Stimulated activated CD4-positive, alpha-beta T cell treated with anti-CD3 and anti-CD28 coated beads, Interleukin-4, amount 100 ng/mL, for 1 hour (primary cell): ENCODE data around the gene MYH4.

ENCODE experiments used
- DNase-seq: peaks from one replicate; pipeline ENCODE4 v3.0.0-alpha.2; 2020

The MYH4 gene

DNA sequence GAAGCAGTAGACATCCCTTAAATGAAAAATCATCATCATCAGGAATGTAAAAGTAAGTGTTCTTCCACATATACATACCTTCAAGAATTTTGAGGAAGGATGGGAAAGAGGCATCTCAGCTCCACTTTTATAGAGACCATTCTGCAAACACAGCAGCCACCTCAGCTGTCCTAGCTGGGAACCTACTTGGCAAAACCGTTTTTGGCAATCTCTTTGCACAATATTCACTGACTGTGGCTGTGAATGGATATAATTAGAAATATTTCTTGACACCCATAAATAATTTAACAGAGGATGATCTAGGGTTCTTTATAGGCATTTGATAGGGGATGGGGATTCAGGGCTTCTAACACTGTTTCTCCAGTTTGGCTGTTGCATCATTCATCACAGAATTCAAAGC lies at the start of gene MYH4:
TSS of gene MYH4 (minus strand) at position 101 of the 400 bp plus-strand sequence. CDS start 2,814 bp downstream, outside the sequence.
- no peak for DNase-seq

DNA sequence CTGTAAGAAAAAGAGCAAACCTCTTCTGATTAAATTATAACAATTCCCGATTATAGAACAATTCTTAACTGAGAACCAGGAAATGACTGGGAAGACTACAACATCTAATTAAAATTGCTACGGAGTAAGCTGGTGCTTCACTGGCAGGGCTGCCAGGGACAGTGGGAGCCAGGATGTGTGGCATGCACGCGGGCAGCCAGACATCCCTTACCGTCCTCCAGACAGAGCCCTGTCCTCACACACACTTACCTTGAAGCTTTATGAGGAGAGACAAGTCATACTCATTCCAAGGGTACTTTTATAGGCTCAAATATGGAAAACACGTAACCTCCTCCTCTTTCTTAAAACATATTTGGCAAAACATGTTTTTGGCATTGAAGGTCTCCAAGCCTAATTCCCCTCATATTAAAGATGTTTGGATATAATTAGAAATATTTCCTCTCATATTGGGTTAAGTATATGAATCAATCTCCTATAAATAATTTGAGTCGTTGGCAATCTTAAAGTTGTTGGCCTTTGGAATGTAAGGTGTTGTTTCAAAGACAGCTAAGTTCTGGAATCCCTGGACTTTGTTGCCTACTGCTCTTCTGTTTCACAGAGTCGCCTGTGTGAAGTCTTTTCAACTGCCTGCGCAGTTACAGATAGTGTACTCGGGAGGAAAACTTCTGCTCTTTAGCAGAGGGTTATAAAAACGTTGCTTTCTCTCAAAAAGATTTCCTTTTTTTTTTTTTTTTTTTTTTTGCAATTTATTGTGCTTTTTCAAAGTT lies 49.1 kb upstream of the MYH4 start, which contains the start of gene MYH1:
TSS of gene MYH1 (minus strand) at position 272 of the 767 bp plus-strand sequence. CDS start 1,900 bp downstream, outside the sequence.
- no peak for DNase-seq

DNA sequence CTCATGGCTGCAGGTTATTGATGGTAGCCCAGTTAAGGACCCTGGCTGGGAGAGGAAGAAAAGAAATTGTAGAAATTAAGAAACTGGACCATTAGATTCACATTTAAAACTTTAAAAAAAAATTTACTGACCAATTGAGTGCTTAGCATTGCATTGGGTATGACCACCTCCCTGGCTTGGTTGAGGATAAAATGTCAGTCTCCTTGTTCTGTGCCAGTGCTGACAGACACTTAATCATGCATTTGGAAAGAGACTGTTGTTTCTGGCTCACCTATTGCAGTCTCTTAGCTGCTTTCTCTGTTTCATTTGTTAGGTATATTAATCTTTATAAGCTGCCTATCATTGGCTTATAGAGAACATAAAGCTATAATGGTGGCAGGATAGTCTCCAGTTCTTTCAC lies 47.3 kb upstream of the MYH4 start:
- DNase-seq: no peak

DNA sequence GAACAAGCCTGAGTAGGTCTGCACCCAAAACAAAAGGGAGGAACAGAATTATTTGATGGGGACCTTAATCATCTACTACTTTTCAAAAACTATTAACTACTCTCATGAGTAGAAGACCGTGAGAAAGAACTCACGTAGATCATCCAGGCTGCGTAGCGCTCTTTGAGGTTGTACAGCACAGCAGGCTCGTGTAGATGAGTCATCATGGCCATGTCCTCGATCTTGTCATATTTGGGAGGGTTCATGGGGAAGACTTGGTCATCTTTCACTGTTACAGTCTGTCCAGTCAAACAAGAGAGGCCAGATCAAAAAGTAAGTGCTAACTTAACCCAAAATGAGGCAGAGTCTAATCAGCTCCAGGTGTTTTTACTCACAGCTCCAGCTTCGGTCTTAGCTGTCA lies 46.7 kb upstream of the MYH4 start:
- DNase-seq: no peak

DNA sequence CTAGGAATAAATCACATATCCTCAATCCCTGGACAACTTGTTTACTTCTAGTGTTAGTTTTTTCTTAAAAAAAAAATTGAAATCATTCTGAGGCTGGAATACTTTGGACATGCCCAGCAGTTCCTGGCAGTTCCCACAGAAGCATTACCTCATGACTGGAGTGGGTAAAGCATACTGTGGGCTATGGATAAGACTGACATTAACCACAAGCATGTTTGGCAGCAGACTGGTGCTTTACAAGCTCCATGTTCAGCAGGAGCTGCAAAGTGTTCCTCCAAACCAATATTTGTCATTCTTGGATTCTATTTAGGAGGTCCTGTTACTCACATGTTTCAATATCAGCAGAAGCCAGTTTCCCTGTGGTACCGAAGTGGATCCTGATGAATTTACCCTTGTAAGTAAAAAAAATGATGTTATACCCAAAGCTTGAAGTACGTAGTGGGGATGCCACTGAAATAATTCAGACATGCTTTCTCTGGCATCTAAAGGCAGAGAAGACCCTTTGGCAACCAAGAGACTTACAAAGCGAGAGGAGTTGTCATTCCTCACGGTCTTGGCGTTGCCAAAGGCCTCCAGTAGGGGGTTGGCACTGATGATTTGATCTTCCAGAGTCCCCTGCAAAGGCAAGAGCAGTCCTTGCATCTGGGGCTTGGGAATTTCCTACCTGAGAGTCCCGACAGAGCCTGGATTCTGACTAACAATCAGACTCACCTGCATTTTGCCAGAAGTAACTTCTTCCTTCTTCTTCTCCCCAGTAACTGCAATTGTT lies 44.1 kb upstream of the MYH4 start:
- no peak for DNase-seq

DNA sequence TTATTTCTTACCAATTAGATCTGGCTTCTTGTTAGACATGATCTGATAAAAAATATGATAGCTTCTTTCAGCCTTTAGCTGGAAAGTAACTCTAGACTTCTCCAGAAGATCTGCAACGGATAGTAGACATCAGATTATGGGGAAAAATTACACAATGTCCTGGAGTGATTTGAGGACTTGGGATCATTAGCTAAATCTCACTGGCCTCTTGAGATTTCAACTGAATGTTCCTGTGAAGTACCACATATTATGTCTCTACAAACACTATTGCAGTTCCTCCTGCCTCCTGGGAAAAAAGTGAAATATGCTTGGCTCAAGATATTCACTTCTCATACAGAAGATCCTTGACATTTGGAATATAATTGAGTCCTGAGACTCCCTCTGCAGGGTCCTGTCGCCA lies 43.5 kb upstream of the MYH4 start:
- no peak for DNase-seq

DNA sequence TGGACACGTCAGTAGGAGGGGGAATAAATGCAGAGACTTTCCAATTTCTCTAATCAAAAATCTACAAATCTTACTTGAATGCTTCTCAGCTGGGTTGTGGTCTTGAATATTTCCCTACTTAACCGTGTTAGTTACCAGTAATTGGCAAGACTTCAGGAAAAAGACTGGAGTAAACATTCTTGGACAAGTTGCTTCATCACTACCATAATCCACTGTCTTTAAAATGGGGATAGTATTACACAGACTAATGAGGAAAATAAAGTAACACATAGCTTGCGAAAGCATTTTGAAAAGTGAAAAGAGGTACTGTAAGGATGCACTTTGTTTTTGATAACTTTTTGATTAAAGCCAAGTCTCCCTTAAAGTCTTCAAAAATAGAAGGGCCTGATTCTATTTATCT lies 30.6 kb upstream of the MYH4 start:
- DNase-seq: no peak

DNA sequence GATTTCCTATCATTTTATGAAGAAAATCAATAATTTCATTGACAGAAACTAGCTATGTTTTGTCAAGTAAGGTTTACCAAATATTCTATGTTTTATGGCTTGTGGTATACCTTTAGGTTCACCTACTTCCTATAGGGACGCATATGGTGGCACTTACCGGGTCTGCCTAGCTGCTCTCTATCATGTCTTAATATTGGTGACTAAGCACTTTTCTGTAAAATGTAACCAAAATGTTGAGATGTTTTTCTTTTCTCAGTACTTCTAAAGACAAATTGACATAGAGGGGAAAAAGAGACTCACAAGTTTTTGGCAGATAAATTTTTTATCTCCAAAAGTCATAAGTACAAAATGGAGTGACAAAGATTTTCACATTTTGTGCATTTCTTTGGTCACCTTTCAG lies 22.6 kb upstream of the MYH4 start:
- no peak for DNase-seq

DNA sequence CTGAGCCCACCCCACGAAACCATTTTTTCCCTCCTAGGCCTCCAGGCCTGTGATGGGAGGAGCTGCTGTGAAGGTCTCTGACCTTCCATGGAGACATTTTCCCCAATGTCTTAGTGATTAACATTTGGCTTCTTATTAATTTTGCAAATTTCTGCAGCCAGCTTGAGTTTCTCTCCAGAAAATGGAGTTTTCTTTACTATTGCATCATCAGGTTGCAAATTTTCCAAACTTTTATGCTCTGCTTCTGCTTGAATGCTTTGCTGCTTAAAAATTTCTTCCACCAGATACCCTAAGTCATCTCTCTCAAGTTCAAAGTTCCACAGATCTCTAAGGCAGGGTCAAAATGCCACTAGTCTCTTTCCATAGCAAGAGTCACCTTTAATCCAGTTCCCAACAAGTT lies 12.9 kb upstream of the MYH4 start:
- no peak for DNase-seq

DNA sequence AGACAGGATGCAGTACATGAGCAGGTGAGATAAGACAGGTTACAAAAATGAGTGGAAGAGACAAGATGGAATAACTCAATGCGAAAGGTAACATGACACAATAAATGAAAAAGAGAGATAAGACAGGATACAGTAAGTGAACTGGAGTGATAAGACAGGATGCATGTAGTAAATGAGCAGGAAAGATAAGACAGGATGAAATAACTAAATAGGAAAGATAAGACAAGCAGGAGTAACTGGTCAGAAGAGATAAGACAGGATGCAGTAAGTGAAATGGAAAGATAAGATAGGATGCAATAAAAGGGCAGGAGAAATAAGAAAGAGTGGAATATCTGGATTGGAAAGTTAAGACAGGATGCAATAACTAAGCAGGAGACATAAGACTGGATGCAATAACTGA lies 8.3 kb upstream of the MYH4 start:
- no peak for DNase-seq

DNA sequence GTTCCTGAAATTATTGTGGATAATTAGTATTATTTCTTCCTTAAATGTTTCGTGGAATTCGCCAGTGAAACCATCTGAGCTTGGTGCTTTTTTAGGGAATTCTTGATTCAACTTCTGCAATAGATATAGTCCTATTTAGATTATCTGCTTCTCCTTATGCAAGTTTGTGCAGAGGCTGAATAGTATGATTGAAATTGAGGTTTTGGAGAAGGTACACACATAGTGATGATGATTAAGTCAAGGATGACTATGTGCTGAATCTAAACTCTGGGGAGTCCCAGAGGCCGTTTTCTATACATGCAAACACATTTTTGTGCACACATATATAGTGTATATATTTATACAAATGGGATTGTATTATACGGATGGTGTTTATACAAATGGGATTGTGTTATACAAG lies 5.2 kb upstream of the MYH4 start:
- no peak for DNase-seq

DNA sequence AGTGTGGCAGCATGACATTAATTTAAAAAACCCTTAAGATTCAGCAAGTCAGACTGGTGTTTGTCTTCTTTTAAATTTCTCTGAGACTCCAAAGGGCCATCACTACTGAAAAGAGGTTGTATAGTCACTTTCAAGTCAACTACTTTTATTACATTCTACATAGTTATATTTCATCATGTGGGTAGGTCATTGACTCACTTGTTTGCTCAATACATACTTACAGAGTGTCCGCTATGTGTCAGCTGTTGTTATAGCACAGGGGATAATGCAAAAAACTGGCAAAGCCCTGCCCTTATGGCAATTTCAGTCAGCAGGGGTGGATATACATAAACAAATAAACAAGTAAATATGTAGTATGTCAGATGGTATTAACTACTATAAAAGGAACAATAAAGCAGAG lies 2.5 kb upstream of the MYH4 start:
- DNase-seq: no peak

DNA sequence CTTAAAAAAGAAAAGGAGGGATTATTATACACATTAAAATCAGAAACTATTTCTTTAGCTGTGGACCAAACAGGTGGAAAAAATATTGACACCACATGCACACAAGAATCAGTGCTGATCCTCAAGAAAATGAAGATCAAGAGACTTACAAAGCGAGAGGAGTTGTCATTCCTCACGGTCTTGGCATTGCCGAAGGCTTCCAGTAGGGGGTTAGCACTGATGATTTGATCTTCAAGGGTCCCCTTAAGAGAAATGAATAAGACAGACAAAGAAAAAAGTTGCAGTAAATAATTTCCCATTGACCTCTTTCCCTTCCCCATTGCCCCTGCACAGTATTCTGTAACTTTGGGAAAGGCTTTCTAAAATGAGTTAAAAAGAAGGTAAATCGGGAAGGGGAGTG lies 6.0 kb downstream of the MYH4 start:
- no peak for DNase-seq

DNA sequence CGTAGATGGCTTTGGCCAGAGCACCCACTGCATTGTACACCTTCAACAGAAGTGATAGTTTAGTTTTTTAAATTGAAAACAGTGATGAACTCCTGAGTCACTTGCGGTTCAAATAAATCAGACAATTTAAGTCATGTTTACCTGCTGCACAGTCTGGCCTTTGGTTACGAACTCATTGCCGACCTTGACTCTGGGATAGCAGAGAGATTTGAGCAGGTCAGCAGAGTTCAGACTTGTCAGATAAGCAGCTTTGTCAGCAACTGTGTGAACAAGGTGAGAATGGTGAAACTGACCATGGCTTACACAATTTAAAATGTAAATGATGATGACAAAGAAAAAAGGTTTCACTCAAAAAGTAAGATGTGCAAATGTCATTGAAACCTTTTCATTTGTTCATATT lies 9.3 kb downstream of the MYH4 start:
- DNase-seq: no peak

DNA sequence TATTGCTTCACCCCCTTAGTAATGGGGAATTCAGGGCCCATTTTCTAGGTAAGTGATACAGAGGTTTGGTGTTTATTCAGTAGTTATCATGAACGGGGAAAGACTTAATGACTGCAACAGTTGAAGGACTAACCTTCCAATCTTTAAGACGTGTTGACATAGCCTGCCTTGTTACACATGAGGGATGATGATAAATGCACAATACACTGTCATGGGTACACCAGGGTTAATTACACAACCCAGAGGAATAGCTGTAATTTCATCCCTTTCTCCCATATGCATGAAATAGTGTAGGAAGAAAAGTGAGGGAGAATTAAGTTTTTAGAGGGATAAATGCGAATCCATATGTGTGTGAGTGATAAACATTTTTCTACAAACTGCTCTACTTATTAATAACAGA lies 10.7 kb downstream of the MYH4 start:
- DNase-seq: no peak

DNA sequence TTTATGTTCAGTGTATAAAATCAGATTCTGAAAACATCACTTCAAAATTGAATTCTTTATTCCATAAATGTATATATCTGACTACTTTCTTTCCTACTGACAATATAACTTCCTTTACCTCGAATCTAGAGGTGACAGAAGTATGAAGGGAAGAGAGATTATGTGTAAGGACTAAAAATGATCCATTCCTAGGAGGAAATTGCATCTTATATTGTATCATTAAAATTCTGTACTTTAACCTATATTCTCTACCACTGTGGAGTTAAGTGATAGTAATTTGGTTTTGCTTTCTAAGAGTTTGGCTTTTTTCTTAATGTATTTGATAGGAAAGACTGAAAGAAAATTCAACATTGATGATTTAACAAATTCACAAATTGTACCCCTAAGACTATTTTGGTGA lies 11.4 kb downstream of the MYH4 start:
- no peak for DNase-seq

DNA sequence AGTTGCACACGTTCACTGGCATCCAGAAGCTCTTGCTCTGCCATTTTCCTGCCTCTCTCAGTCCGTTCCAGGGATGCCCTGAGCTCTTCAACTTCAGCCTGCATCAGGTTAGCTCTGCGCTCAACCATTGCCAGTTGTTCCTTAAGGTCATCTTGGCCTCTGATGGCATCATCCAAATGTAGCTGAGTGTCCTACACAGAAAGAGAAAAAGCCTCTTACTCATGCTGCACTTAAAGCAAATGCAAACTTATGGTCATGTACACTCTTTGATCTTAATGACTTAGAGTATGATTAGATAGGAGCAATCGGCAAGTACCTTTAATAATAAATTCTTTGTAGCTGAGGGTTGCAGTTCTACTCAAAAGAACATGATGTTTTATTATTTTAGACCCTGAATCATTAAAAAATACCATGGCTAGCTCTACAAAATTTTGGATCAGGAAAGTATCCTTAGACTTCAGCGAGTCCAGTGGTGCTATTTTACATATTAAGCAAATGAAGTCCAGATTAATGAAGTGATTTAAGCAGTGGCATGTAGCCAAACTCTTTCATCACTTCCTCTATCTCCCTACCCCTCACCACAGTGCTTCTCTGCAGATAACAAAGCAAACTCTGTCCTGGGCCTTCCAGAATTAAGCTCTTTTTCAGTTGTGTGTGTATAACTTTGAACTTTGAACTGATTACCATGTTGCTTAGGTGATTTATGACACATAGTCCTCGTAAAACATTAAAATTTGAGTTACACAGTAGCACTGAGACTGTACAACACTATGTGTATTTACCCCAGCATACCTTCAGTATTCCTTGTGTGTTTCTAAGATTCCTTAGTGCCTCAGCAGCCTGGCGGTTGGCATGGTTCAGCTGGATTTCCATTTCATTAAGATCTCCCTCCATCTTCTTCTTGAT lies 22.1 kb downstream of the MYH4 start:
- no peak for DNase-seq

DNA sequence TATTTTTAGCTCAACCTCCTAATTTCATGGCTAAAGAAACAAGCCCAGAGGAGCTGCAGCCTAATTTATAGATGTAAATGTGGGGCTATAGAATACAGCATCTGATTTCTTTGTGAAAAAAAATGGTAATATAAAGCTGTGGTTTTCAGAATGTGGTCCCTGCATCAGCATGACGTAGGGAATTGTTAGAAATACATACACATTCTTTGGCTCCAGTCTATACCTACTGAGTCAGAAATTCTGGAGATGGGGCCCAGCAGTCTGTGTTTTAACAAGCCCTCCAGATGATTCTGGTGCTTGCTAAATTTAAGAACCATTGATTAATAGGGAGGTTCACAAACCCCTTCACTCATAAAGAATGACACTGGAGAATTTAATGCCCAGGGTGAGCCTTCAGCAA lies 29.5 kb downstream of the MYH4 start:
- no peak for DNase-seq

DNA sequence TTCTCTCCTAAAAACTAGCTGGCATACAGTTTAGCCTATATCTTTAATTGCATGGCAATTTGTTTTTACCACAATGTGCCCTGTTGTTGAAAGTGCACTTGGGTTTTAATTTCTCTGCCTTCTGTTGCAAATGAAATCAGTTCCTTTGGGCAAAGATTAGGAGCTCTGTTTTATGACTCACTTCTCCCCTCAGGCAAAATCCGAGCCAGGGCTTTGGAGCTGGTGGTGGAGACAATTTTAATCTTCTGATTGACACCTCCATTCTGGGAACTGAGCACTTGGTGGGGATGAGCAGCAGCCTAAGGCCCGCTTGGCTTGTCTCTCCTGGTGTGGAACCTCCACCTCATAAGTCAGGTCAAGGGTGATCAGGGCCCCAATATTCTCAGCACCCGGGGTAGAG lies 34.3 kb downstream of the MYH4 start:
- no peak for DNase-seq

DNA sequence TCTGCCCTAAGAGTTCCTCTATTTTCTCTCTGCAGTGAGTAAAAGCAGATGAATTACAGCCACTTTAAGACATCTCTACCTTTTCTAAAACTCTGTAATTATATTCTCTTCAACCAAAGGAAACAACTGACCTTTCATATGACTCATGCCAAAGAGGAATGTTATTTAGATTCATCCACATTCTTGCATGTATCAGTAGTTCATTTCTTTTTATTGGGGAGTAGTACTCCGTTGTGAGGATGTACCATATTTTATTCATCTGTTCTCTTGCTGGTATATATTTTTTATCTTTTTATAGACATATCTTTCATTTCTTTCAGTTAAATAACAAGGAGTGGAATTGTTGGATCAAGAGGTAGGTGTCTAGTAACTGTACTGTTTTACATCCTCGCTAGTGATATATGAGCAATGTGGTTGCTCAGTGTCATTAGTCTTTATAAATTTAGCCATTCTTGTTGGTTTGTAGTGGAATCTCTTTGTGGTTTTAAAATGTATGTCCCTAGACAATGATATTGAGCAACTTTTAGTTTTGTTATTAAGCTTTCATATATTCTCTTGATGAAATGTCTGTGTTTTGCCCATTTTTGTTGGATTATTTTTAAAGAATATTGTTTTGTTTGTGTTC lies 39.8 kb downstream of the MYH4 start:
- DNase-seq: no peak

DNA sequence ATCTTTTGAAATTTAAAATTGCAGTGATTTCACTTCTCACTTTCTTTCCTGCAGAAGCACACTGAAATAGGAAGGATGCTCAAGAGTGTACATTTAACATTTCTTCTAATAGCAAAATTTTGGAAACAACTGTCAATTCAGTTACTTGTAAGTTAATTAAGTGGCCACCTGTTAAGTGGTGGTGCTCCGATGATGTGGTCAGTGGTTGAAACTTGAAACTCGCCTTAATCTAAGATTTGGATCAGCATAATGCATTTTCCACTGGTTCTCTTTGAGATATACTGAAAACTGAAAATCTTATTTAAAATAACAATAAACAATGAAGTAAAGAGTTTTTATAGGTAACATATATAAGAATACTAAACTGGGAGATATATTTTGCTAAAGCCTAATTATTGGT lies 40.6 kb downstream of the MYH4 start:
- no peak for DNase-seq

DNA sequence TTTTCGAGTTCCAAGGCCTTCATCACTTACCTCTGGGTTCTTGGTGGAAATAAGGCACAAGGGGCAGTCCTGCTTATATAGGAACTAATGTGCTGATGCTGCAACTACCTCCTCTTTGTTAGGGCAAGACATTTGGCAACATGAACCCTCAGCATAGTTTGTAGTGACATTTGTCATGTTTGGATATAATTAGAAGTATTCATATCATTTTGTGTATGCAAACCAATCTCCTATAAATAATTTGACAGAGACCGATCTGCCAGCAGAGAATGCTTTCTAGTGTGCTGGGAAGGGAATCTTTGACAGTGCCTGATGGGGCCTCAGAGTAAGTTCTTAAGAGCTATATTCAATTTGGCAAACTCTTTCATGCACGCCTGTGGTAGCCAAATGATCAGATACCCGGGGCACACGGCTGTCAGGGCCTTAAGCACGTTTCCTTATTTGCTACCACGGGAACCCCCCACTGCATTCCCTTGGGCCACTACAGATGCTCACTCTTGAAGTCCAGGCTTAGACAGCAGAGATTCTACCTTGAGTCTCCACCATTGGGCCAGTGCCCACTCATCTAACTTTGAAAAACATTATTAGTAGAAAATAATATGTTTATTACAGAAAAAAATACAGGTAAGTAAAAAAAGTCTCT lies 47.3 kb downstream of the MYH4 start, which contains the start of gene MYH8:
TSS of gene MYH8 (minus strand) at position 51 of the 643 bp plus-strand sequence. CDS start 1,723 bp downstream, outside the sequence.
- DNase-seq: no peak
